Pancreas (tissue), 10 donors: ENCODE results near the gene SLC9C1. TPM values are rescaled to one million over a fixed set of nuclear protein-coding genes. Genes with fewer than 3 reads are reported as not detected.

ENCODE experiments used
- ATAC-seq, 4 donors: fragments of 200-7000 bp; cut with Tn5 transposase; one replicate each; pipeline versions ENCODE4 v1.8.0 to v1.9.1; 2020; ENCODE audit warnings: mild to moderate bottlenecking in 4 of 4, moderate library complexity in 4 of 4
- DNase-seq, 6 donors: peaks; one replicate each; pipeline ENCODE4 v3.0.0-alpha.2; 2020
- FAIRE-seq: peaks from 2 replicates; lab custom pipeline; 2012; peaks lifted over from hg19 to GRCh38; lab: Jason Lieb, UNC
- H3K27ac ChIP-seq, 4 donors: fragments of 200-600 bp; sonication (generic); 1 replicate in 3 of 4; 2 replicates in 1 of 4; pipeline versions ENCODE4 v1.5.0 to v1.8.0; 2020
- H3K27me3 ChIP-seq, 4 donors: fragments of 200-600 bp; one replicate each; pipeline ENCODE4 v1.8.0; 2021
- H3K36me3 ChIP-seq, 3 donors: fragments of 200-600 bp; sonication (generic) in 1 of 3; one replicate each; pipeline versions ENCODE4 v1.5.0 to v1.8.0; 2020 to 2021
- H3K4me1 ChIP-seq, 3 donors: fragments of 200-600 bp; one replicate each; pipeline ENCODE4 v1.8.0; 2021
- H3K4me3 ChIP-seq, 4 donors: fragments of 200-600 bp; sonication (generic) in 2 of 4; one replicate each; pipeline versions ENCODE4 v1.5.0 to v1.8.0; 2020 to 2021
- H3K9me3 ChIP-seq, 4 donors: fragments of 200-600 bp; one replicate each; pipeline ENCODE4 v1.8.0; 2021
- CTCF ChIP-seq, 4 donors: fragments of 200-600 bp; sonication (generic) in 3 of 4; IDR thresholded peaks; one replicate each; pipeline versions ENCODE4 v1.5.0 to v1.8.0; 2021; ENCODE audit warnings: antibody characterized with exemption in 4 of 4
- WGBS, 2 donors: extraction: QIAGEN DNeasy Blood & Tissue Kit; methylation state at CpG; one replicate each; pipeline ENCODE4 v1.1.7; 2013; 5-methylcytosine and 5-hydroxymethylcytosine counted together
- intact Hi-C, 3 donors: fragments of 100-400 bp; cut with DNase I; formaldehyde crosslinking; loops; one replicate each; pipeline versions ENCODE4 v1.11.1 to v1.14.2; 2022
- polyA plus RNA-seq, 2 donors: library from polyadenylated mRNA; stranded (reverse); fragments of 200-250 nt; gene quantifications; one replicate each; pipeline ENCODE4 v1.2.3, GENCODE V29; 2013
- total RNA-seq, 6 donors: library from RNA; stranded (reverse); fragmentation: NEBNext Ultra II Directional in 4 of 6; extraction: Animal tissue kit (Norgen Biotek cat#: 25700) in 4 of 6; gene quantifications; one replicate each; pipeline versions ENCODE4 v1.2.1 to v1.2.4, GENCODE V29; 2021 to 2023
- donor health status: healthy with polysubstance abuse.
- donor health status: DM: no; HTN: no; CAD: no; lungs with moderate emphysema.
- donor health status: DM: no; HTN: no; CAD: no.
- donor health status: control.
- donor health status: control.
- donor health status: Bipolar disorder and iron deficiency.
- donor health status: DM: yes; HTN: yes; CAD: no.
- donor health status: DM: no; HTN: no; CAD: no.
- donor health status: DM: no; HTN: no; CAD: no.
- donor health status: DM: yes; HTN: yes; CAD: no.

Gene SLC9C1
- total and polyA plus RNA-seq, 8 donors, result 0.07 to 0.66 TPM; not detected in 6

GRCh38 chr3:112170046-112170445, 124.0 kb downstream of the SLC9C1 start:
- no peak for TF ChIP-seq CTCF (IDR thresholded peaks at IDR 0.05)
- WGBS, 2 donors, result 90 to 92% methylated on average over 2 of the region's 2 CpGs
- ATAC-seq (no peak), FAIRE-seq (peak; percentile 9), DNase-seq (no peak)
- intact Hi-C loops, result no loop called here
- Histone ChIP-seq H3K36me3 (no peaks in the 10 kb centered on the region), H3K27ac (no peak overlapping the region), H3K9me3 (no peaks in the 10 kb centered on the region), H3K4me3 (no peak overlapping the region), H3K4me1 (no peaks in the 10 kb centered on the region), H3K27me3 (no peaks in the 10 kb centered on the region)

GRCh38 chr3:112167758-112168157, 126.3 kb downstream of the SLC9C1 start:
- Histone ChIP-seq H3K27ac (no peak overlapping the region), H3K4me1 (no peaks in the 10 kb centered on the region), H3K4me3 (no peak overlapping the region), H3K27me3 (no peaks in the 10 kb centered on the region), H3K9me3 (no peaks in the 10 kb centered on the region), H3K36me3 (no peaks in the 10 kb centered on the region)
- ATAC-seq (no peak), DNase-seq (no peak), FAIRE-seq (no peak)
- intact Hi-C loops, result no loop called here
- TF ChIP-seq CTCF (IDR thresholded peaks at IDR 0.05), result no peak
- WGBS, 2 donors, result 91 to 94% methylated on average over 2 of the region's 2 CpGs

GRCh38 chr3:112149136-112149535, 144.9 kb downstream of the SLC9C1 start:
- H3K4me1 ChIP-seq, result no peaks in the 10 kb centered on the region
- no peaks in the 10 kb centered on the region for H3K9me3 ChIP-seq
- H3K4me3 ChIP-seq, result no peak overlapping the region
- DNase-seq, result no peak
- WGBS, 2 donors, result 88 to 100% methylated on average over 1 of the region's 1 CpG
- no peak for FAIRE-seq
- no peaks in the 10 kb centered on the region for H3K36me3 ChIP-seq
- intact Hi-C loops, result no loop called here
- H3K27me3 ChIP-seq, result no peaks in the 10 kb centered on the region
- no peak overlapping the region for H3K27ac ChIP-seq
- no peak for ATAC-seq
- TF ChIP-seq CTCF (IDR thresholded peaks at IDR 0.05), result no peak

GRCh38 chr3:112143689-112144088, 150.3 kb downstream of the SLC9C1 start:
- no peaks in the 10 kb centered on the region for H3K36me3 ChIP-seq
- no peak overlapping the region for H3K4me3 ChIP-seq
- intact Hi-C loops, result no loop called here
- no peak for FAIRE-seq
- DNase-seq, result no peak
- H3K27me3 ChIP-seq, result no peaks in the 10 kb centered on the region
- WGBS, 2 donors, result 94 to 98% methylated on average over 1 of the region's 1 CpG
- TF ChIP-seq CTCF (IDR thresholded peaks at IDR 0.05), result no peak
- no peaks in the 10 kb centered on the region for H3K4me1 ChIP-seq
- no peak for ATAC-seq
- H3K9me3 ChIP-seq, result no peaks in the 10 kb centered on the region
- no peak overlapping the region for H3K27ac ChIP-seq

- H3K4me1 ChIP-seq, result no peaks in the 10 kb centered on the region
- FAIRE-seq (no peak), ATAC-seq (no peak), DNase-seq (no peak)
- H3K27me3 ChIP-seq, result no peaks in the 10 kb centered on the region
- intact Hi-C loops, result no loop called here
- H3K4me3 ChIP-seq, result no peak overlapping the region
- no peaks in the 10 kb centered on the region for H3K36me3 ChIP-seq
- H3K27ac ChIP-seq, result no peak overlapping the region
- TF ChIP-seq CTCF (IDR thresholded peaks at IDR 0.05), result no peak
- 96 to 97% methylated on average over 1 of the region's 1 CpG for WGBS, 2 donors
- H3K9me3 ChIP-seq, result no peaks in the 10 kb centered on the region
Measured at GRCh38 chr3:112143251-112143650, 150.8 kb downstream of the SLC9C1 start.
